IMR-90 (cell line): ENCODE results near the gene ABTB2.
A peak's percentile ranks its signal among the peaks of the same experiment; 100 is the strongest.

Experiments used
- CEBPB ChIP-seq: IDR thresholded peaks from 2 replicates; pipeline ENCODE4 v1.6.1; 2012; ENCODE audit warnings: low read depth, low read length, improper control_type of control experiment
- MAFK ChIP-seq: IDR thresholded peaks from 2 replicates; pipeline ENCODE4 v1.6.1; 2012; ENCODE audit warnings: low read depth, low read length, improper control_type of control experiment
- MXI1 ChIP-seq: IDR thresholded peaks from 2 replicates; pipeline ENCODE4 v1.6.1; 2012; ENCODE audit warnings: low read depth, mild to moderate bottlenecking, low read length, moderate library complexity, borderline replicate concordance
- POLR2A ChIP-seq: IDR thresholded peaks from 2 replicates; pipeline ENCODE4 v1.6.1; 2012; ENCODE audit warnings: mild to moderate bottlenecking, low read depth, low read length
- RAD21 ChIP-seq: IDR thresholded peaks from 2 replicates; pipeline ENCODE4 v1.6.1; 2012; ENCODE audit warnings: low read length, improper control_type of control experiment
- RFX5 ChIP-seq: IDR thresholded peaks from 2 replicates; pipeline ENCODE4 v1.8.0; 2012; ENCODE audit warnings: low read depth, mild to moderate bottlenecking, low read length, moderate library complexity
- SMC3 ChIP-seq: fragments of 150-350 bp; IDR thresholded peaks from 2 replicates; pipeline ENCODE4 v1.6.1; 2016; ENCODE audit warnings: low read depth, mild to moderate bottlenecking, antibody characterized with exemption, low read length, moderate library complexity
- USF2 ChIP-seq: fragments of 150-350 bp; IDR thresholded peaks from 2 replicates; pipeline ENCODE4 v1.6.1; 2017; ENCODE audit warnings: mild to moderate bottlenecking, antibody characterized with exemption, low read length, low read depth
- TF ChIP-seq, protein P1 (sequence below): conservative IDR thresholded peaks from 2 replicates; pipeline ENCODE4 v1.5.1; 2012; ENCODE audit warnings: mild to moderate bottlenecking, low read depth, low read length, improper control_type of control experiment

- TF ChIP-seq, protein P1, sequence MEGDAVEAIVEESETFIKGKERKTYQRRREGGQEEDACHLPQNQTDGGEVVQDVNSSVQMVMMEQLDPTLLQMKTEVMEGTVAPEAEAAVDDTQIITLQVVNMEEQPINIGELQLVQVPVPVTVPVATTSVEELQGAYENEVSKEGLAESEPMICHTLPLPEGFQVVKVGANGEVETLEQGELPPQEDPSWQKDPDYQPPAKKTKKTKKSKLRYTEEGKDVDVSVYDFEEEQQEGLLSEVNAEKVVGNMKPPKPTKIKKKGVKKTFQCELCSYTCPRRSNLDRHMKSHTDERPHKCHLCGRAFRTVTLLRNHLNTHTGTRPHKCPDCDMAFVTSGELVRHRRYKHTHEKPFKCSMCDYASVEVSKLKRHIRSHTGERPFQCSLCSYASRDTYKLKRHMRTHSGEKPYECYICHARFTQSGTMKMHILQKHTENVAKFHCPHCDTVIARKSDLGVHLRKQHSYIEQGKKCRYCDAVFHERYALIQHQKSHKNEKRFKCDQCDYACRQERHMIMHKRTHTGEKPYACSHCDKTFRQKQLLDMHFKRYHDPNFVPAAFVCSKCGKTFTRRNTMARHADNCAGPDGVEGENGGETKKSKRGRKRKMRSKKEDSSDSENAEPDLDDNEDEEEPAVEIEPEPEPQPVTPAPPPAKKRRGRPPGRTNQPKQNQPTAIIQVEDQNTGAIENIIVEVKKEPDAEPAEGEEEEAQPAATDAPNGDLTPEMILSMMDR: 0 out of 2 replicates have a peak, but pooled peaks have one; percentile 16
- TF ChIP-seq CEBPB: no peak
- no peak for TF ChIP-seq USF2
- TF ChIP-seq RFX5: no peak
- no peak for TF ChIP-seq MAFK
- no peak for TF ChIP-seq POLR2A
- TF ChIP-seq MXI1: no peak
- TF ChIP-seq SMC3: peak; percentile 26; the same call in 1 of the 2 replicates
- TF ChIP-seq RAD21: no peak
Observed at GRCh38 chr11:34366522-34366921, 8.7 kb upstream of the ABTB2 start.
